GM10266 (cell line): ENCODE results near the gene PM20D2.

Experiments used
- DNase-seq: peaks from one replicate; pipeline ENCODE4 v3.0.0; 2012; ENCODE audit errors: extremely low spot score
- CTCF ChIP-seq: IDR thresholded peaks from 2 replicates; pipeline ENCODE4 v1.5.1; 2012; ENCODE audit warnings: mild to moderate bottlenecking, low read depth; ENCODE audit not compliant: control insufficient read depth, insufficient read depth; ENCODE audit errors: missing control alignments

The PM20D2 gene

DNA sequence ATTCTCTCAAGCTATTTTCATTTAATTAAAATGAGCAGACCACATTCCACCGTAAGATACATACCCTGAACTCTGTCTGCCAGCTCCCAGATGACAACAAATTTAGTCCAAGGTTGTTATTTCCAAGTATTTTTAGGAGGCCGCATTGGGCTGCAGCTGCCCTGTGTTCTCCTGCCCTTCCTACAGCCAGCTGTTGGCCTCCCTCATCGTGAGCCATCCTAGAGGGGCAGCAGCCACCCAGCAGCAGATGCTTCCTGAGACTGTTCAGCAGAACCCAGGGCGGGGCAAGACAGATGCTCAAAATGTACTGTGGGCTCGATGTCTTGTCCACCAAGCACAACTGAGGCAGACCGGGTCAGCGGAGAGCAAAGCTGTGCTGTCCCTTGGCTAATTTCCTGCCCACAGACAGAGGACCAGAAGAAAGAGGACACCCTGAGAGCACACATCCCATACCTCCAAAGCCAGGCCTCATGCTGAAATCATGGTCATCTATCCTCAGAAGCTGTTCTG lies 54.9 kb downstream of the PM20D2 start:
- DNase-seq: no peak
- no peak for TF ChIP-seq CTCF

- TF ChIP-seq CTCF: no peak
- no peak for DNase-seq
Observed at GRCh38 chr6:89204096-89204495, 58.2 kb downstream of the PM20D2 start.

DNA sequence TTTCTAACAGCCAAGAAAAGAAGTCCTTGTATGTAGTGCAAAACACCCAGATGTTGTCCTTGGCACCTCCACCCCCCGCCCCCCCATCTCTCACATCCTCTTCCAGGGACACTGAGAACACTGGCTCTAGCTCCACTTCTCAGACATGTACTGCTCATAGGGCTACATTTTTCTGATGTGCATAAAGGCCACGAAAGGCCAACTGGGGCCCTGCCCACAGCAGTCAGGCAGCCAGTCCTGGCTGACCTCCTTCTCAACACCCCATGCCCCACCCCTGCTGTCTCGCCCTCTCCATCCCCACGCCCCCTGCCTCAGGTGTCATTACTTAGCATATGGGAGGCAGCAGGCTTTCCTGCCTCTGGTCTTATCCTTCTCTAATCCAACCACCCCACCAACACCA lies 60.0 kb downstream of the PM20D2 start:
- TF ChIP-seq CTCF: no peak
- DNase-seq: no peak

- no peak for TF ChIP-seq CTCF
Observed at GRCh38 chr6:89208551-89208950, 62.7 kb downstream of the PM20D2 start.

DNA sequence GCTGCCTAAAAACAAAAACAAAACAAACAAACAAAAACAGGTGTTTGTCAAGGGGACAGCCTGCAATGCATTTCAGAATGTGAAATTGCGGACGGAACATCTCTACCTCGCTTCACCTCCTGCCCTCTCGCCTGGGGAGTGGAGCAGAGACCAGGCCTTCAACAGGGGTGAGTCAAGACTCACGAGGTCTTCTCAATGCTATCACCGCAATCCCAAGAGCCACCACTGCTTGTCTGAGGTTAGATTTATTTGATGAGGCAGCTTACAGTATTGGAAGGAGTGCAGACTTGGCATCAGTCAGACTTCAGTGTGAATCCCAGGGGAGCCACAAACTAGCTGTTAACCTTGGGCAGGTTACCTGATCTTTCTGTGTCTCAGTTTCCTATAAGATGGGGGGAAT lies 63.6 kb downstream of the PM20D2 start:
- no peak for DNase-seq
- no peak for TF ChIP-seq CTCF

More at GRCh38 chr6:89208551-89208950, 62.7 kb downstream of the PM20D2 start:
- DNase-seq: no peak

- TF ChIP-seq CTCF: no peak
- no peak for DNase-seq
Observed at GRCh38 chr6:89212472-89212871, 66.6 kb downstream of the PM20D2 start.

GRCh38 chr6:89214197-89214596 lies 68.3 kb downstream of the PM20D2 start:
- no peak for DNase-seq
- no peak for TF ChIP-seq CTCF
